TTC549 (cell line): Measurements from ENCODE around the gene ZNF391.
"Not testable (repeated sequence)": the region's sequence is repeated elsewhere in the genome, so short reads cannot be mapped to it uniquely, and the experiment has no call there.

Experiments
- FAIRE-seq: peaks from 2 replicates; lab custom pipeline; 2012; peaks lifted over from hg19 to GRCh38; lab: Jason Lieb, UNC

Gene ZNF391

GRCh38 chr6:27422651-27423332, 34.2 kb downstream of the ZNF391 start:
- FAIRE-seq, result no peak

- not testable (repeated sequence) for FAIRE-seq
Measured at GRCh38 chr6:27424851-27425250, 36.3 kb downstream of the ZNF391 start.

GRCh38 chr6:27426045-27426620, 37.6 kb downstream of the ZNF391 start:
- FAIRE-seq, result no peak

GRCh38 chr6:27428502-27428901, 39.9 kb downstream of the ZNF391 start:
- no peak for FAIRE-seq

- FAIRE-seq, result no peak
Measured at GRCh38 chr6:27428966-27429365, 40.4 kb downstream of the ZNF391 start.

GRCh38 chr6:27433714-27434113, 45.2 kb downstream of the ZNF391 start:
- no peak for FAIRE-seq

GRCh38 chr6:27439371-27439770, 50.8 kb downstream of the ZNF391 start:
- FAIRE-seq, result no peak

GRCh38 chr6:27441001-27441400, 52.4 kb downstream of the ZNF391 start:
- FAIRE-seq, result no peak

- FAIRE-seq, result no peak
Measured at GRCh38 chr6:27442932-27443331, 54.4 kb downstream of the ZNF391 start.

GRCh38 chr6:27448456-27448855, 59.9 kb downstream of the ZNF391 start:
- FAIRE-seq, result no peak

GRCh38 chr6:27451660-27452390, 63.3 kb downstream of the ZNF391 start:
- FAIRE-seq, result no peak

GRCh38 chr6:27452496-27452897, 63.9 kb downstream of the ZNF391 start:
- FAIRE-seq, result no peak
